Stomach (tissue), 4 donors: ENCODE data around the gene PALD1.

Experiments
- CTCF ChIP-seq, 7 experiments: fragments of 450-650 bp in 4 of 7; fragments of 200-600 bp in 3 of 7; sonication (generic) in 3 of 7; IDR thresholded peaks; one replicate each; pipeline ENCODE4 v1.5.1; 2016 to 2019; ENCODE audit warnings: antibody characterized with exemption in 7 of 7, control low read depth in 2 of 7, mild to moderate bottlenecking in 1 of 7
- POLR2A ChIP-seq, 4 donors: fragments of 450-650 bp; IDR thresholded peaks; one replicate each; pipeline ENCODE4 v1.6.1; 2016; ENCODE audit warnings: antibody characterized with exemption in 4 of 4, control low read depth in 2 of 4, mild to moderate bottlenecking in 1 of 4, moderate library complexity in 1 of 4

- no peak for TF ChIP-seq POLR2A (IDR thresholded peaks at IDR 0.05)
- TF ChIP-seq CTCF (IDR thresholded peaks at IDR 0.05), result no peak
These were observed 36.0 kb downstream of the PALD1 start for GRCh38 chr10:70514591-70514990.
